Measurements from ENCODE around the gene SLC22A23. TPM values are rescaled to one million over a fixed set of nuclear protein-coding genes. Genes with fewer than 3 reads are reported as not detected.

SLC22A23 gene
- total RNA-seq, 6 donors from 2014 or later, result 18.2 to 73.1 (median 28.3) TPM

DNA sequence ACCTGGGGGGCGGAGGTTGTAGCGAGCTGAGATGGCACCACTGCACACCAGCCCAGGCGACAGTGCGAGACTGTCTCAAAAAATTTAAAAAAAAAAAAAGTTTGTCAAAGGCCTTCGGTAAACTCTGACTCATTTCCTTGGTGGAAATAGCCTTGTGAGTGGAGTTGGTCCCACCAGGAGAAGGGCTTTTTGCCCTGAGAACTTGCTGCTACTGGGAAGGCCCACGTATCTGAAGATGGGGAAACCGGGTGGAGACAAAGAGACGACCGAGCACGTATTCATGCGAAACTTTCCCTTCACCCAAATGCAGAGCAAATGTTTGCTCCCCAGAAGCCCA, 51.7 kb downstream of the SLC22A23 start:
- Histone ChIP-seq H3K4me3 (no peak overlapping the region), H3K27me3 (no peaks in the 10 kb centered on the region), H3K4me1 (peaks cover 0 to 52% (median 23%) of the 10 kb centered on the region in 4 donors), H3K27ac (peak overlapping the region in 2 of 4 donors; percentile 47 to 52), H3K36me3 (no peaks in the 10 kb centered on the region), H3K9me3 (no peaks in the 10 kb centered on the region)
- ATAC-seq (ENCODE audit: low FRiP score in 2 of 2) (no peak), DNase-seq (no peak)
- WGBS, 2 donors, result 92 to 97% methylated on average over 11 of the region's 11 CpGs
- TF ChIP-seq EP300 (IDR thresholded peaks at IDR 0.05) (no peak), POLR2A (IDR thresholded peaks at IDR 0.05) (no peak), POLR2AphosphoS5 (IDR thresholded peaks at IDR 0.05) (no peak)
- TF ChIP-seq, protein P1, sequence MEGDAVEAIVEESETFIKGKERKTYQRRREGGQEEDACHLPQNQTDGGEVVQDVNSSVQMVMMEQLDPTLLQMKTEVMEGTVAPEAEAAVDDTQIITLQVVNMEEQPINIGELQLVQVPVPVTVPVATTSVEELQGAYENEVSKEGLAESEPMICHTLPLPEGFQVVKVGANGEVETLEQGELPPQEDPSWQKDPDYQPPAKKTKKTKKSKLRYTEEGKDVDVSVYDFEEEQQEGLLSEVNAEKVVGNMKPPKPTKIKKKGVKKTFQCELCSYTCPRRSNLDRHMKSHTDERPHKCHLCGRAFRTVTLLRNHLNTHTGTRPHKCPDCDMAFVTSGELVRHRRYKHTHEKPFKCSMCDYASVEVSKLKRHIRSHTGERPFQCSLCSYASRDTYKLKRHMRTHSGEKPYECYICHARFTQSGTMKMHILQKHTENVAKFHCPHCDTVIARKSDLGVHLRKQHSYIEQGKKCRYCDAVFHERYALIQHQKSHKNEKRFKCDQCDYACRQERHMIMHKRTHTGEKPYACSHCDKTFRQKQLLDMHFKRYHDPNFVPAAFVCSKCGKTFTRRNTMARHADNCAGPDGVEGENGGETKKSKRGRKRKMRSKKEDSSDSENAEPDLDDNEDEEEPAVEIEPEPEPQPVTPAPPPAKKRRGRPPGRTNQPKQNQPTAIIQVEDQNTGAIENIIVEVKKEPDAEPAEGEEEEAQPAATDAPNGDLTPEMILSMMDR (IDR thresholded peaks at IDR 0.05), result no peak

DNA sequence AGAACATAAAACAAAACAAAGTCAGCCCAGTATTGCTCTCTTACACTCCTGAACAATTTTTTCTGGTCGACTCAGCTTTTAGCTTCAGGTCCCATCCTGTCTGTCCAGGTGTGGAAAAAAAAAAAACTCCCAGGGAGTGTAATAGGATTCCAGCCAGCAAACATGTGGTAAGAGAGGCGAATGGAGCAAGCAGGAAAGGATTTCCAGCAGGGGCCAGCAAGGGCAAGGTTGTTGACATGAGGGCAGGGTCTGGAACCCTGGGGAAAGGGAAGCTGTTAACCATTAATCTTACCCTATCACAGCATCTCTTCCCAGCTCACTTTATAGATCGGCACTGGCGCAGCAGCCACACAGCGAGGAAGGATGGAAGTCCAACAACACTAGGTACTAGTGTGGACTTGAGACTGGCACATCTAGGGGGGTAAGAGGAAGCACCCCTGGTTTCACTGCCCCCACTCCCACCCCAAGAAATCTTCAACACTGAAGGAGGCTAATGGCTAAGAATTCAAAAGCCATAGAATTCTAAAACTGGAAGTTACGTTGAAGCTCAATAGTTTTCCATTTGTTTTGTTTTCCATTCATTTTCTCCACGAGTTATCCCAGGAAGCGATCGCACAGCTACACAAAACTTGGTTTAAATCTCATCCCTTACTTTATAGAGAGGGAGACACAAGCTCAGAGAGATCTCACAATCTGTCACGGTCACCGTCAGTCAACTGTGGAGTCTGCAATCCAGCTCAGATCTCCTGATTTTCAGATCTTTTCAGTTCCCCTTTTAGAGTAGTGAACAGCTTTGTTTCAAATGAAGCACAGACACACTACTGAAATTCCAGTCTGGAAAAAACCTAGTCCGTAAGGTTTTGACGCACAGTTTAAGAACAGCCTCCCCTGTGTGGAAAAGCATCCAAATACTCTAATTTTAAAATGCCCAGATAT, 53.3 kb downstream of the SLC22A23 start:
- no peaks in the 10 kb centered on the region for H3K27me3 ChIP-seq
- ATAC-seq (ENCODE audit: low FRiP score in 2 of 2) (peak in 1 of 2 donors; percentile 22), DNase-seq (peak in 1 of 2 donors; percentile 66)
- H3K4me1 ChIP-seq, result peaks cover 0 to 44% (median 21%) of the 10 kb centered on the region in 4 donors
- 62 to 65% methylated on average over 13 of the region's 13 CpGs for WGBS, 2 donors
- no peaks in the 10 kb centered on the region for H3K36me3 ChIP-seq
- H3K4me3 ChIP-seq, result no peak overlapping the region
- H3K9me3 ChIP-seq, result no peaks in the 10 kb centered on the region
- H3K27ac ChIP-seq, result peak overlapping the region in 2 of 4 donors; percentile 13 to 43
- peak in 1 of 4 donors; percentile 67 for TF ChIP-seq EP300 (IDR thresholded peaks at IDR 0.05)
- peak in 1 of 2 donors; percentile 31 for TF ChIP-seq POLR2AphosphoS5 (IDR thresholded peaks at IDR 0.05)
- TF ChIP-seq, protein P1 (IDR thresholded peaks at IDR 0.05), result no peak

DNA sequence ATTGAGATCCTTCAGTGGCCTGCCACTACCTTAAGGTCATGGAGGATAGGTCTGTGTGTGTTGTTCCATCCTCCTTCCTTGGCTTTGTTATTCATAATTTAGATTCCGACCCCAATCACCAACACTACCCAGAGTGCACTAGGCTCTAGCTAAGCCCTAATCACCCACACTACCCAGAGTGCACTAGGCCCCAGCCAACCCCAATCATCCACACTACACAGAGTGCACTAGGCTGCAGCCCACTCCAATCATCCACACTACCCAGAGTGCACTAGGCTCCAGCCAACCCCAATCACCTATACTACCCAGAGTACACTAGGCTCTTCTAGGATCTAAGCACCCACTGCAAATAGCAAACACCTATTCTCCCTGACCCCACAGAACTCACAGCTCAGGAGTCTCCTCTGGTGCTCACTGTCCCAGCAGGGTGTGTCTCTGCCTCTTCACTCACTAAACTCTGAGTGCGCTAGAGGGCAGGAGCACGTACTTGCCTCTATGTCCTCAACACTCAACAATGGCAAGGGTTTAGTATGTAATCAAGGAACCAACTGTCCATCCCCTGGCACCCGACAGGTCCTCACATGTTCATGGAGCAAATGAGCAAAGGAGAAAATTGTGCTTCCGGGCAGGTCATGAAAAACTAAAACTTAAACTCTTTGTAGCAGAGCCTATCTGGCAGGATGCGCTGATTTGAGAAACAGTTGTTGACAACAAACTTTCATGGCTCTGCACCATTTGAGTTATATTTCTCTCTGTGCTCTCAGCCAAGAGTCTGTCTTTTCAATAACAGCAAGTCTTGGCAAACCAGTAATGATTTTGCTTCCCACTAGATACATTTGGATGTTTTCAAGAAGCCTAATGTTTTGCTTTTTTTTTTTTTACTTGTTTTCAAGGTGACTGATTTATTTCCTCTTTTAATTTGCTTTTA, 54.3 kb downstream of the SLC22A23 start:
- no peaks in the 10 kb centered on the region for H3K27me3 ChIP-seq
- no peaks in the 10 kb centered on the region for H3K36me3 ChIP-seq
- DNase-seq, result peak in 1 of 2 donors; percentile 59
- TF ChIP-seq, protein P1 (IDR thresholded peaks at IDR 0.05), result no peak
- no peak for TF ChIP-seq POLR2AphosphoS5 (IDR thresholded peaks at IDR 0.05)
- no peak for TF ChIP-seq POLR2A (IDR thresholded peaks at IDR 0.05)
- no peak for TF ChIP-seq EP300 (IDR thresholded peaks at IDR 0.05)
- H3K4me1 ChIP-seq, result peaks cover 0 to 44% (median 21%) of the 10 kb centered on the region in 4 donors
- WGBS, 2 donors, result 70 to 89% methylated on average over 6 of the region's 6 CpGs
- peak overlapping the region in 1 of 4 donors; percentile 5 for H3K27ac ChIP-seq
- peak; percentile 18 to 49 for ATAC-seq (ENCODE audit: low FRiP score in 2 of 2)
- no peaks in the 10 kb centered on the region for H3K9me3 ChIP-seq
- no peak overlapping the region for H3K4me3 ChIP-seq

DNA sequence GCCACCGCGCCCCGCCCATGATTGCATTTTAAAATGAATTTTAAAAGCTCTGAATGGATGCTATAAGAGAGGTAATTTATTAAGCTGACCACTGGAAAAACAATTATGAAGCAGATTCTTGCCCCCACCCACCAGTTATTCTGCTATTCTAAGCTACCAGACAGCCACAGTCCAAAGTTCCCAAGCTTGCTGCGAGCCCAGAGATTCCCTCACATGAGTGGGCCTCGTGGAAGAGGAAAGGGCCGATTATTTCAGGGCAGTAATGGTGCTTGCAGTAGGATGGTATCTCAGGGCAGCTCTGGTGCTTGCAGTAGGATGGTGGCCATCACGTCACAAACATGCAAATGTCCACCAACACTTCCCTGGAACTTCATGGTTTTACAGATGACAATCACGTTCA, 56.7 kb downstream of the SLC22A23 start:
- TF ChIP-seq POLR2AphosphoS5 (IDR thresholded peaks at IDR 0.05) (no peak), POLR2A (IDR thresholded peaks at IDR 0.05) (no peak)
- no peaks in the 10 kb centered on the region for H3K27me3 ChIP-seq
- DNase-seq, result no peak
- ATAC-seq (ENCODE audit: low FRiP score in 2 of 2), result no peak
- no peaks in the 10 kb centered on the region for H3K9me3 ChIP-seq
- 89 to 96% methylated on average over 7 to 8 of the region's 8 CpGs for WGBS, 2 donors
- H3K36me3 ChIP-seq, result no peaks in the 10 kb centered on the region
- no peak overlapping the region for H3K27ac ChIP-seq
- peaks cover 0 to 27% (median 13%) of the 10 kb centered on the region in 4 donors for H3K4me1 ChIP-seq
- no peak overlapping the region for H3K4me3 ChIP-seq
